ENCODE results near the gene PLXNA4.

The PLXNA4 gene

DNA sequence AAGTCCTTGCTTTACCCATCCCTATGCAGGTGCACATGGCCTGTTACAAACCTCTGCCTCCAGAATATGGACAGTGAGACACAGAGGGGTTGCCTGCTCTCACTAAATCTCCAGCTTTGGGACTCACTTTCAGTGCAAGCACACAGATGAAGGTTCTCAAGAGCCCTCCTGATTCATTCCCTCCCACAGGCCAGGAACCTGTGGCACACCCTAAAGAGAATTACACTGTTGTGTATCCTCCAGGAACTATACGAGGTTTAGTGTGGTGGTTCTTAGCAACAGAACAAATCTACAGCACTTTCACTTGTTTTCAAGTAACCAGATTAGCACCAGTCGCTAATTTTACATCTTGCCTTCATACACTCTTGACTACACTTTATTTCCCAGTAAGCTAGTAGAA lies 192.3 kb downstream of the PLXNA4 start:
- no peak for DNase-seq (ENCODE audit: low read depth, low spot score)
- in situ Hi-C loops (cut with HindIII; ENCODE audit: low sequenced_read_pairs): no loop called here
- no peak overlapping the region for H3K4me3 ChIP-seq (ENCODE audit: low read depth, low read length)
- TF ChIP-seq, protein P1, sequence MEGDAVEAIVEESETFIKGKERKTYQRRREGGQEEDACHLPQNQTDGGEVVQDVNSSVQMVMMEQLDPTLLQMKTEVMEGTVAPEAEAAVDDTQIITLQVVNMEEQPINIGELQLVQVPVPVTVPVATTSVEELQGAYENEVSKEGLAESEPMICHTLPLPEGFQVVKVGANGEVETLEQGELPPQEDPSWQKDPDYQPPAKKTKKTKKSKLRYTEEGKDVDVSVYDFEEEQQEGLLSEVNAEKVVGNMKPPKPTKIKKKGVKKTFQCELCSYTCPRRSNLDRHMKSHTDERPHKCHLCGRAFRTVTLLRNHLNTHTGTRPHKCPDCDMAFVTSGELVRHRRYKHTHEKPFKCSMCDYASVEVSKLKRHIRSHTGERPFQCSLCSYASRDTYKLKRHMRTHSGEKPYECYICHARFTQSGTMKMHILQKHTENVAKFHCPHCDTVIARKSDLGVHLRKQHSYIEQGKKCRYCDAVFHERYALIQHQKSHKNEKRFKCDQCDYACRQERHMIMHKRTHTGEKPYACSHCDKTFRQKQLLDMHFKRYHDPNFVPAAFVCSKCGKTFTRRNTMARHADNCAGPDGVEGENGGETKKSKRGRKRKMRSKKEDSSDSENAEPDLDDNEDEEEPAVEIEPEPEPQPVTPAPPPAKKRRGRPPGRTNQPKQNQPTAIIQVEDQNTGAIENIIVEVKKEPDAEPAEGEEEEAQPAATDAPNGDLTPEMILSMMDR (IDR thresholded peaks at IDR 0.05; ENCODE audit: low read depth, low read length): no peak

DNA sequence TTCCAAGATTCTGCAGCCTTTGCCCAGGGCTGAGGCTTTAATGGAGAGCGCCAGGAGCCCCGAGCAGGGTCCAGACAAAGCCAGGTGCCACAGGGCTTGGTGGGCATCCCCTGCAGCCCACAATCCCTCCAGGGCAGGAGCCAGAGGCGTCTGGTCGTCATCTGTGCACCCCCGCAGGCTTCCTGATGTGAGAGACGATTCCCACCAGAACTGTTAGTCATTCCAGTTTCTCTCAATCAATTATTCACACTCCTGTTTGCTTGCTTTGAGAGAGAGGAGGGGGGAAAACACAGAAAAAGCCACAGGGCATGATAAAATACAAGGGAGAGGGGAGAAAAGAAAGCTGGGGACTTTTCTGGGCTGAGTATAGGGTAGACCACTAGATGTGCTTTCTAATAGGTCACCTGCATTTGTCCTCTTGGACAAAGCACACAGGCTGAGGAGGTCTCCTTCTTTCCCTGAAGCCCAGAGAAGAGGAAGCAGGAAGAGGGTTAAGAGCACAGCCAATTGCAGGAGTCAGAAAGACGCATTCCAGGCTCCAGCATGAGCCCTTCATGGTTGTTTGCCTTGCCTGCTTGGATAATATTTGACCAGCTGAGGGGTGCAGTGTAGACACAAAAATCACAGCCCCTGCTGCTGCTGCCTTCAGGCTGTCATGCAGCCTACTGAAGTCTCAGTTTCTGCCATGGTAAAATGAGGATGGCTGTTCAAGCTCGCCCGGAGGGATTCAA lies 194.4 kb downstream of the PLXNA4 start:
- DNase-seq (ENCODE audit: low read depth, low spot score): peak; percentile 25
- H3K4me3 ChIP-seq (ENCODE audit: low read depth, low read length): no peak overlapping the region
- TF ChIP-seq, protein P1 (IDR thresholded peaks at IDR 0.05; ENCODE audit: low read depth, low read length): no peak
- in situ Hi-C loops (cut with HindIII; ENCODE audit: low sequenced_read_pairs): no loop called here

DNA sequence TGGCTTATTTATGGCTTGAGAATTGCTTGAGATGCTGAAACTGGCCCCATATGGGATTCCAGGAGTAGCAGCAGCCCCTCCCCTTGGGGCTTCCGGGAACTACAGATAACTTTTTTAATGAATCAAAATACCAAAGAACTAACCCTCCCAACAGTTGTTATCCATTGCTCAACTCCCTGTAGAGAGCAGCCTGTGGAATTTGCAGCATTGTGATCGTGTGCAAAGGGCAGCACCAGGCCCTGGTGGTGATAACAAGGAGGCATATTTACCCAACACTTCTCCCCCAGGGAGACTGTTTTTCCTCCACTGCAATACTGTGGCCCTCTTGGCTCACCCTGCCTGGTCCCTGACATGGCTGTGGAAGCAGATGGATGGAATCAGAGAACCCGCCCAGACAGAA lies 196.2 kb downstream of the PLXNA4 start:
- in situ Hi-C loops (cut with HindIII; ENCODE audit: low sequenced_read_pairs): no loop called here
- no peak overlapping the region for H3K4me3 ChIP-seq (ENCODE audit: low read depth, low read length)
- TF ChIP-seq, protein P1 (IDR thresholded peaks at IDR 0.05; ENCODE audit: low read depth, low read length): no peak
- no peak for DNase-seq (ENCODE audit: low read depth, low spot score)

DNA sequence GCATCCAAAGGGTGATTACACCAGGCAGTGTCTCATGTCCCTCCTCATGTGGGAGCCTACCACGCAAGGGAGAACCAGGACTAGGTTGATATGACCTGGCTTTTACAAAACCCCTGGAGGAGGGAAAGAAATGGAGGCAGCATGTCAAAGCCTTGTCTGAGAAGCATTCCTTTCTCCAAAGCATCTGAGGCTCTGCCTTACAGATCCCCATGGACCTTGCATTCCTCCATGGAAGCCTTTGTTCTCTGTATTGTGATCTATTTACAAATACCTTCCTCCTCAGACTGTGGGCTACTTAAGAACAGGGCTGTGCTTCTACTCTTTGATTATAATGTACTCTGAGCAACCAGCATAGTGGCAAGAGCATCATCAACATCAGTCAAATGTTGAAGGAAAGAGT lies 197.0 kb downstream of the PLXNA4 start:
- in situ Hi-C loops (cut with HindIII; ENCODE audit: low sequenced_read_pairs): no loop called here
- DNase-seq (ENCODE audit: low read depth, low spot score): no peak
- TF ChIP-seq, protein P1 (IDR thresholded peaks at IDR 0.05; ENCODE audit: low read depth, low read length): no peak
- H3K4me3 ChIP-seq (ENCODE audit: low read depth, low read length): no peak overlapping the region

DNA sequence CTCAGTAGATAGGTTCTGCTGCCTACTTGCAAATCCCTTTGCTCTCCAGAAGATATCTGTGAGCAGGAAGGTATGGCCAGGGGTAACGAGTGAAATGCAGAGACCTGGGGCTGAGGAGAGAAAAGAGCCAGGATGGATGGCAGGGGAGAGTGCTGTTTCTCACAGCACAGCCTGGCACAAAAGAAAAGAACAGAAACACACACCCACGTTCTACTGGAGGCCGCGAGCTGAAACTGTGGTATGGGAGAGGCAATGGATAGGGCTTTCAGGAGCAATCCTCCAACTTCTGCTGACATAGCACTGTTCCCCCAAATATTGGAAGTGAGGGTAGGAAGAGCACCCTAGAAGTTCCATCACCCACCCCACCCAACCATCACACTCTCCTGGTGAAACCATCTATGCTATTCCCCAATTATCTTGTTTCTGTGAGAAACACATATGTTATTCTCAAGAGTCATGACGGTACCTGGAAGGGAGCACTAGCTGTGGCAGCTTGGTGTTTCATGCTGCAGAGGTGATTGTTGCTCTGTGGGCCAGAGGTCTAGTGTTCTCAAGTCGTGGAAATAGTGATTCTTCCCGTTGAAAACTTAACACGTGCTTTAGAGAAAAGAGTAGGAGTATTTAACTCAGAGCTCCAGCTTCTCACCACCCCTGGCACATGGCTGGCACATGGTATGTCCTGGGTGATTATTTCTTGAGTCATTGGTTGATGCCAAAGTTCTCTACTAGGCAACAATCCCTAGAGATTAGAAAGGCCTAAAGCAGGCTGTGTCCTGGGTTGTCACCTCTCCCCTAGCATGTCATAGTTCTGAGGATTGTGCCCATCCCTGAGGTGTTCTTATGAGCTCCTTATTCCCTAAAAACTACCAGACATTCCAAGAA lies 198.3 kb downstream of the PLXNA4 start:
- no peak overlapping the region for H3K4me3 ChIP-seq (ENCODE audit: low read depth, low read length)
- TF ChIP-seq, protein P1 (IDR thresholded peaks at IDR 0.05; ENCODE audit: low read depth, low read length): no peak
- in situ Hi-C loops (cut with HindIII; ENCODE audit: low sequenced_read_pairs): no loop called here
- no peak for DNase-seq (ENCODE audit: low read depth, low spot score)

DNA sequence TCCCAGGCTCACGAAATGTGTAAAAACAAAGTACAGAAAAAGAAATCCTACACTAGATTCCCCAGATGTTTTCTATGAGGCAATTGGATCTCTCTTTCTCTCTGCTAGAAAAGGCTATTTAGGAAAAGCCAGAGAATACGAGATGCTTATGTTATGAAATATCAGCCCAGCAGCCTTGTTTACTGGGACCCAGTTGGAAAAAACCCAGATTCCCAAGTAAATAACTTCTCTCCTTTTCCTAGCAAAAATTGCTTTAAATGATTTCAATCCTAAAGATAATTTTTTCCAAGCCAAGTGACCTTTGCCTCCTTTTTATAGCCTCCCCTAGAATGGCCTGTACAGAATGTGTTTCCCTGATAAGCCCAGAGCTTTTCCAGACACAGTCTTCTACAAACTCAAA lies 199.3 kb downstream of the PLXNA4 start:
- in situ Hi-C loops (cut with HindIII; ENCODE audit: low sequenced_read_pairs): no loop called here
- DNase-seq (ENCODE audit: low read depth, low spot score): no peak
- TF ChIP-seq, protein P1 (IDR thresholded peaks at IDR 0.05; ENCODE audit: low read depth, low read length): no peak
- no peak overlapping the region for H3K4me3 ChIP-seq (ENCODE audit: low read depth, low read length)

All from astrocyte of the spinal cord (primary cell).